NCI-H2171 treated with DMSO at 0.1 percent for 48 hours (cell line): Measurements from ENCODE around the gene ARHGAP44.
"Not testable (repeated sequence)": the region's sequence is repeated elsewhere in the genome, so short reads cannot be mapped to it uniquely, and the experiment has no call there.

Source experiments
- DNase-seq: peaks from one replicate; lab custom pipeline; 2025; lab: John Stamatoyannopoulos, UW

ARHGAP44 gene

DNA sequence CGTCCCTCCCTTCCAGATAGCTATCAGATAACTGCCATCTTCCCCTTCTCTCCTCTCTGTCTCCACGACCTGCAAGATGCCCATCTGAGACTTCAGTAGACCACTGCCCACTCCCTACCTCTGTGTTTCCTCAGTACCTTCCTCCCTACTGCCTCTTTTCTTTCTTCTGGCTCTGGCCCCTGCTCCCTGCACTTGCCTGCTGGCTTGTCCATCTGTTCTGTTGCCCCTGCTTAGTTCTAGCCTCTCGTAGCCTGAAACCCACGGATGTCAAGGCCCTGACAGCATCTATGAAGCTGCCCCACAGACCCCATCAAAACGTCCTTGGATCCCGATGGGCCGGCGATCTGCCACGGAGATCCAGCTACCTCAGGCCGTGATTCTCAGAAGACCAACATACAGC, 175.5 kb downstream of the ARHGAP44 start:
- DNase-seq = no peak

DNA sequence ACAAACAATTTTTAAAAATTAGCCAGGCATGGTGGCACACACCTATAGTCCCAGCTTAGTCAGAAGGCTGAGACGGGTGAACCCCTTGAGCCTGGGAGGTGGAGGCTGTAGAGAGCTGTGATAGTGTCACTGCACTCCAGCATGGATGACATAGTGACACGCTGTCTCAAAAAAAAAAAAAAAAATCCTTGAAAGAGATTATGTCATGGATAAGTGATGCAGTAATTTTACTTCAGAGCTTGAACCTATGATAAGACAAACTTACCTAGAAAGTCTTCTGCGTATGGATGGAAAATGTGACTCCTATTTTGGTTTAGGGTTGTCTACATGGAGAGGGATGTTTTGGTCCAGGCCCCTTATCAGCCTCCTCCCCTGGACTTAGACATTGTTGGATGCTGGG, 176.7 kb downstream of the ARHGAP44 start:
- DNase-seq = no peak

DNA sequence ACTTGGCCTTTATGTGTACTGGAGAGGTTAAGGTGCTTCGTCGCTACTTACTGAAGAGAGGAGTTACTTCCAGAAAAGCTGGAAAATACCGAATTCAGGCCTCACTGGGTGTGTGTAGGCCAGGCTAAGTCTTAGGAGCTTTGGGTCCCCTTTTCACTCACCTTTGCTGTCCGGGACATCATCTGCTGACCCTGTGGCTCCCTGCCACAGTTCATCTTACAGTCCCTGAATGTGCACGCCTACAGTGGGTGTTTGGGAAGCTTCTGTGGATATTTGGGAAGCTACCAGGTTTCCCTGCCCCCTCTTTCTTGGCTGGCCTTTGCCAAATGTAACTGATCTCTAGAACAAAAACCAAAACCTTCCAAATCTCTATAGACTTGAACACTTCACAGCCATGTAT, 177.1 kb downstream of the ARHGAP44 start:
- no peak for DNase-seq

DNA sequence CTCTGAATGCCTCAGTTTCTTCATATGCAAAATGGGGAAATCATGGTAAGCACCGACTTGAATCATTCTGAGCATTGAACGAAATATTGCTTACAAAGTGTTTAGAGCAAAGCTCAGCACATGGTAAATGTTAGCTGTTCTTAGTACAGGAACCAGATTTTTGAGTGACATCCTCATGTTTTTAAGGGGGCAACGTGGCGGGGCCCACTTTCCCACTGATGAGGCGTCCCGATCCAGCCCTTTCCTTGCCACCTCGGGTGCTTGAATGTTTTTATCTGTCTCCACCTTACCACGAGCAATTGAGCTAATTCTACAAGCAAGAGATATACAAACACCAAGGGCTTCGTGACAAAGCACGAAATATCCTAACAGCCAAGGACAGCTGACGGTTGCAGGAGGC, 178.7 kb downstream of the ARHGAP44 start:
- DNase-seq = no peak

DNA sequence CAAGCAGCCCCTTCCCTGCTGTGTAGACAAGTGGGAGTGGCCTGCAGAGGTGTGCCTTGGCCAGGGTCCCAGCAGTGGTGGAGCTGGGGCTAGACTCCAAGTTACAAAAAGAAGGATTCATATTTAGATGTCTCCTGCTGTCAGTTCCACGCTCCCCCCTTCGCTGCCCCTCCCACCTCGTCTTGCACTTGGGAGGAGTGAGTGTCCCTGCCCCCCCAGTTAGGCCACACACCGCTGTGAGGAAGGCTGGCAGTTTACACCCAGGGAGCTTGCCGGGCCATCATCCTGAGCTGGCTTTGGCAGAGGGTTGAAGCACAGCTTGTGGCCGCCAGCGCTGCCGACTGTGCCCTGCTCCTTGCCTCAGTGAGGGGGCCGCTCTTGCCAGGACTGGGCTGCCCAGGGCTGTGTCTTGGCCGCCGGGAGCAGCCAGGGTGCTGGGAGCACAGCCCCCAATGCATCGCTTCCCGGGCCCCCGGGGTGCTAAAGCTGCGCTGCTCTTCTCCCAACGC, 184.3 kb downstream of the ARHGAP44 start:
- no peak for DNase-seq

DNA sequence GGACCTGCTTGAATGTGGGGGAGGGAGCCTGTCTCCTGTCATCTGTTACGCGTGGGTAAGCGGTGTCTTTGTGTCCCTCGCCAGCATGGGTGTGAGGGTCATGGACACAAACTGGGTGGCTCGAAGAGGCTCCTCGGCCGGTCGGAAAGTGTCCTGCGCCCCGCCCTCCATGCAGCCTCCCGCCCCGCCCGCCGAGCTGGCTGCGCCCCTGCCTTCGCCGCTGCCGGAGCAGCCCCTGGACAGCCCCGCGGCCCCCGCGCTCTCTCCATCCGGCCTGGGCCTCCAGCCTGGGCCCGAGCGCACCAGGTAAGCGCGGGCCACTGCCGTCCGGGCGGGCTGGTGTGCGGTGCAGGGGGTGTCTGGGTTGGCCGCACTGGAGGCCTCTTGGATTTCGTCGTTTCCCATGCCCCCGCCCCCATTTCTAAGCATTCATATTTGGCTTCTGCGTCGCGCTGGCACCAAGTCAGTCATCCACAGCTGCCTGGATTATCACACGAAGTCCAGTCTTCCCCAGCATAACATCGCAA, 184.8 kb downstream of the ARHGAP44 start:
- DNase-seq = no peak

DNA sequence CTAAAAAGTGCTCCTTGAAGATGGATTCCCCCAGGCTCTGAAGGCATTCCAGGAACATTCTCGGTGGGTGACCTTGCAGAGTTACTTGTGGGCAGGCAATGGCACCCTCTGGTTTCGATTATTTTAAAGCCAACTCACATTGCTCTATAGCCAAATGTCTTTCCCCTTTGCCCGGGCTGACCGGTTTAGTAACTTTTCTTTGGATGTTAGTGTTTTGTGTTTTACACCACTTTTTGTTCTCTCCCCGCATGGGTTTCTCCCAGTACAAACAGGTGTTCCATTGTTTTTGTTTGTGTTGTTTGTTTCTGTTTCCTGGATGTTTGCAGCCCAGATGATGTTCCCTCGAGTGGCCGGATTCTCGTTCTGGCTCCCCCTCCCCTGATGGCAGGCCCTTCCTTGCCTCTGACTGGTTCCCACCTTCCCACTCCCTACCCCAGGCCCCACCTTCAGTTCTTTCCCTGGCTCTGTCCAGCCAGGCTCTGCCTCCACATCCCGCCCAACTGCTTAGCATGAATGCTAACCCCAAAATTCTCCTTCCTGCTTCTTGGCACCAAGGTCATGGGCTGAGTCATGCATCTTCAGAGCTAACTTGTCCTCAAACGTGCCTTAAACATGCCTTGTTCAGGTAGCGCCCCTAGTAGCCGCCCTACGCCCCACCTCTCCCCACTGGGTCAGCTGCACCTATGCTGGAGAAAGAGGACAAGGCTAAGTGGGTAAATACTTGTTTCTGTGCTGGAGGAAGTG, 187.9 kb downstream of the ARHGAP44 start:
- no peak for DNase-seq

DNA sequence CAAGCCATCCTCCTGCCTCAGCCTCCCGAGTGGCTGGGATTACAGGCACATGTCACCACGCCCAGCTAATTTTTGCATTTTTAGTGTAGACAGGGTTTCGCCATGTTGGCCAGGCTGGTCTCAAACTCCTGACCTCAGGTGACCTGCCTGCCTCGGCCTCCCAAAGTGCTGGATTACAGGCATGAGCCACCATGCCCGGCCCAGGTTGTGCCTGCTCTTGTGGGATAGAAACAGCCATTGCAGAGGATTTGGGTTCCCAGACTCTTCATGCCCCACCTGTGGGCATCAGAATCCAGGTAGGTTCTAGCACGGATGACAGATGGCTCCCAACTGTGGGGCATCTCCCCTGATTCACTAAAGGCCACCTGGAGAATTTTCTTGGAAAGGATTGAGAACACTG, 189.5 kb downstream of the ARHGAP44 start:
- DNase-seq = not testable (repeated sequence)

DNA sequence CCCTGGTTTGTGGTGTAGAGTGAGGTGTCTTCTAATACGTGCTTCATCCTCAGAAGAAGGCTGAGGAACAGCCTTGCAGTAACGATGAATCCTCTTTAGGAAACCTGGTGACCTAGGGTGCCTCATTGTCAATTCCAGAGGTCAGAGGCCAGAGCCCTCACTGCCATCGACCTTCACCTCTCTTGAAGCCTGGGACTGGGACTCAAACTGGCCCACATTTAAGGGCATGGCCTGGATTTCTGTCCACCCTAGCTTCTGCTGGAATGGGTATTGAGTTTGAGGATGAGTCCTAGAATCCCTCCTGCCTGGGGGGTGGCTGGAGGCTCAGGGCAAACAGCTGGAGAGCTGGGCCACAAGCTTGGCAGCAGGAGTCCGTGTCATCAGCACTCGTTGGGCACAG, 189.9 kb downstream of the ARHGAP44 start:
- no peak for DNase-seq

DNA sequence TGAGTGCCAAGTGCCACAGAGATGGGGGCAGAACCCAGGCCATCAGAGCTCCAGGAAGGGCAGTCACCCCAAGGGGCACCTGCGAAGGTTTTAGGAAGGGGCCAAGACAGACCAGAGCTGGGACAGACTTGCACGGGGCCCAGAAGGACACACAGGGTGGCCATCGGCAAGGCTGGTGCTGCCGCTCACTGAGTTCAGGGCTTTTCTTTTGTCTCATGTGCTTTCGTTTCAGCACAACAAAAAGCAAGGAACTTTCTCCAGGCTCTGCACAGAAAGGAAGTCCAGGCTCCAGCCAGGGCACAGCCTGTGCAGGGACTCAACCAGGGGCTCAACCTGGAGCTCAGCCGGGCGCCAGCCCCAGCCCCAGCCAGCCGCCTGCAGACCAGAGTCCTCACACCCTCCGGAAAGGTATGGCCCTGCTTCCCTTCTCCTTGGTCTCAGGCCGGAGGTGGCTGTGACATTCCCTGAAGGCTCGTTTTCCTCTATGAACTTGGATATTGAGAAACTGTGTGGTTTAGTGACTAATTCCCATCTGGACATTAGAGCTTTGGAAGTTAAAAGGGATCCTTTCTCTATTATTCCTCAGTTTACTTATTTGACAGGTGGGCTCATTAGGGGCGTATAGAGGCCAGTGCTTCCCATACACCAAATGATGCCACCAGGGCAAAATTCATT, 190.7 kb downstream of the ARHGAP44 start:
- DNase-seq = no peak

DNA sequence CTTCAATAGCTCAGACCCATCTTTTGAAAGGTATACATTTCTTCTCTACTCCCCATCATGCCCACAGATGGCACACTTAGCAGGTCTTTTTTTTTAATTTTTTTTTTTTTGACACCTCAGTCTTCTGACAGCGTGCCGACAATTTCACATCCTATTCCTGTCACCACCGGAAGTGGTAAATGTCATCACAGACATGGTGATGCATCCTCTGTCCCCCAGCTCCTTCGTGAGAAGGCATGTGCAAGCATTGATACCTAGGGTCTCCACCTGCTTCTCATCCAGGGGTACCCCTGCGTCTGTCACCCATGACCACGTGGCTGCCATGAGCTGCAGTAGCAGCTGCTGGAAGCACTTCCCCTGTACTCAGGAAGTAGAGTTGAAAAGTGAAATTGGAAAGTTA, 192.9 kb downstream of the ARHGAP44 start:
- no peak for DNase-seq

DNA sequence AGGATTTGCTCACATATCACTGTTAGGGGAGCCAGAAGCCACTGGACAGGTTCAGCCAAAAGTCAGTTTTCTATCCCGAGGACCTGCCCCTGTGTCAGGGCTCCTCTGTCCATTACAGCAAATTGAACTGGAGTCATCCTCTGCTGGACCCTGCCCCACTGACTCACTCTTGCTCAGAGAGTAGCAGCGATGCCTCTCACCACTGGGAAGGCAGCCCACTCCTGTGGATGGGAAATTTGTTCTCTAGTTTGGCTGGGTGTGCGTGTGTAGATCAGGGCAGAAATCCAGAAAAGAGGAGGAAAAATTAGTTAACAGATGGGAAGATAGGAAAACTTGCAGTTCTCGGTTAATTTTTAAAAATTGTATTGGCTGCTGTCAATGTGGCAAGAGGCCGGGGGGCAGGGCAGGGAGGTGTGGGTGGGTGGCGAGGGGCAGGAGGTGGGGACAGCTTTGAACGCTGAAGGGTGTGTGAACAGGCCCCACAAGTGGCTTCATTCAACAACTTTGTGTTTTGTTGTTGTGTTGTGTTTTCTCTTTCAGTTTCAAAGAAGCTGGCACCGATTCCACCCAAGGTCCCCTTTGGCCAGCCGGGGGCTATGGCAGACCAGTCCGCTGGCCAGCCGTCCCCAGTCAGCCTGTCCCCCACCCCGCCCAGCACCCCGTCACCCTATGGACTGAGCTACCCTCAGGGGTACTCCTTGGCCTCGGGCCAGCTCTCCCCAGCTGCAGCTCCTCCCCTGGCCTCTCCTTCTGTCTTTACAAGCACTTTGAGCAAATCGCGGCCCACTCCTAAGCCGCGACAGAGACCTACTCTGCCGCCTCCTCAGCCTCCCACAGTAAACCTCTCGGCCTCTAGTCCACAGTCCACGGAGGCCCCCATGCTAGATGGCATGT, 194.9 kb downstream of the ARHGAP44 start:
- DNase-seq = peak; percentile 10

DNA sequence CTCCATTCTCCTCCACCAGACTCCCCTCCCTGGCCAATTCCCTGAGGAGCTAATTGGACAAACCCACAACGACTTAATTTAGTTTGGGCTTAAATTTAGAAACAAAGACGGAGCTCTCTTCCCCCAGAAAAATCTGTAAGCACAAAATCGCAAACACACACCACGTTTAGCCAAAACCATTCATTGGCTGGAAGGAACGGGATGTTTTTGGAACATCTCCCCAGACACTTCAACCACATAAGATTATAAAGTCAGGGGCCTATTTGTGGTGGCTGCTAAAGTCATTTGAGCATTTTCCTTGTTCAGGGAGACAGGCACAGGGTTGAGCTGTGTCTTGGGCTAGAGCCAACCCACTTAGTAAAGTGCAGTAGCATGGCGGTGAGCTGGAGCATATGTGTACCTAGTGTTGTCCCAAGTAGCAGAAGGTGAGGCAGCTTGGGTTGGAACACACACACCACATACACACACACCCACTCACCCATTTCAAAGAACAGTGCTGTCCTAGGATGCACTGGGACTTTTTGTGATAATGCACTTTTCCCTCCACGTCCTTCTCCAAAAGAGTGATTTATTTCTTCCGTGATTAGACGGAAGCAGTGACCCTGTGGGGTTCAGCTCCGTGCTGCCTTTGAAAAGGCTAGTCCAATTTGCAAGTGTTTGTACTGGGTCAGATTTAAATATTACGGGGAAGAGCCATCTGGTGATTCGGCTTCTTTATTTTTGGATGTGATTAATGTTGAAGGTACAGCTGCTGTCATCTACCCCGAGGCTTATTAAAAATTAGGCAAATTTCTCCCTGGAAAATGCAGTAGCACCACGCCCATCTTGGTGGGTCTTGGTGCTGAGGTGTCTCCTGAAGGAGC, 196.4 kb downstream of the ARHGAP44 start:
- DNase-seq = peak; percentile 95

DNA sequence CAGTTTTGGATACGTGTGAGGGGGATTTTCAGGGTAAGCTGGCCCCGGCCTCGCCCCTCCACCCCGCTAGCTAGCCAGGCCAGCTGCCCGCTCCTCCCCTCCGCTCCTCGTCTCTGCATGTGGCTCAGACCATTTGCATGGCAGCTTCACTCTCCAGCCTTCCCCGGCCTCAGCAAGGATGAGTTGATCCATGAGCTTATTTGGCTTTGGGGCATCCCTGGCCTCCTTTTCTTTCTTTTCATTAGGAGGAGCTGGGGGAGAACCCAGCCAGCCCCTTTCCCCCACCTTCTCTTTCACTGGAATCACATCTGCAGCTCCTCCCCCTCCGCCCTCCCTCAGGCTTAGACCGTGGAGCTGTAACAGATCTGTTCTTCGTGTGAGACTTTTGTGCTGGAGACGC, 197.8 kb downstream of the ARHGAP44 start:
- peak; percentile 23 for DNase-seq

DNA sequence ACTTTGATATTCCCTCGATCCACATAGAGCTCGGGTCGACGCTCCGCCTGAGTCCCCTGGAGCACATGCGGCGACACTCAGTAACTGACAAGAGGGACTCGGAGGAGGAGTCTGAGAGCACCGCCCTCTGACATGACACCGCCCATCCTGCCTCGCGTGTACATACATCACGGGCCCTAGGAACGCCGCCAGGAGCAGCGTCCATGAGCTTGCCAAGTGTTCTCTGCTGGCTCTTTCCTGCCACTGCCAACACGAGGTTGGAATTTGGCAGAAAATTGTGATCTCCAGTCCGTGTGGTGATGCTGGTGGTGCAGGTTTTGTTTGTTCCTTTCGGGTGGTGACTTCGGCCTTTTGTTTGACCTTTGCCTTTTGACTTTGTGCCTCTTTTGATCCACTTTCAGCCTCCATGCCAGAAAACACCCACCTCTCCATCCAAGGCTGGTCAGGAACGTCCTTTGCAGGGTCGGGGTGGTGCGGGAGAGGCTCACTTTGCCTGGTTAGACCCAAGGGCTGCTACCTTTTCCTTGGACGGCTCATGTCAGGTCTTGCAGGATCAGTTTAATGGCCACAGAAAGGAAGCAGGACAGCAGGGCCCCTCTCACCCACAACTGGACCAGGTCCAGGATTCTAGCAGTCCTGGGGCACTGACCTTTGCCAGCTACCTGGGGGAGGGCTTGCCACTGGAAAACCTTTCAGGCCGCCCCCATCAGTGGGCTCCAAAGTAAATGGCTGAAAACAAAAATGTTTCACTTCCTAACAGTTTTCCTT, 200.9 kb downstream of the ARHGAP44 start:
- no peak for DNase-seq

DNA sequence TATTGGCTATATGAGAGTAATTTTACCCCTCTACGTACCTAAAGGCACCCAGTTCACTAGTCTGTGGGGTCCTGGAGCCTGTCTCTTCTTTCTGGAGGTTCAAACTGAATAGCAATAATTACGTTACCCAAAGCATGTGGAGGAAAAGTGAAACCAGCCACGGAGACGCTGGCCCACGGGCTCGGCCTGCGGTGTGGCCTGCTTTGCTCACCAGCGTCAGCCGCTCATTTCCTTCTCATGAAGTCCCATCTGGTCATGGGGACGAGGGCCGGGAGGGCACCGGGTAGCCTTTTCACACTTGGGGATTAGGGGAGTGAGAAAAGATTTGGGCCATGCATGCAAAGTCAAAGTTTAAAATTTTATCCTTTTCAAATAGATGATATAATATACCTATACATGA, 201.6 kb downstream of the ARHGAP44 start:
- DNase-seq = no peak

DNA sequence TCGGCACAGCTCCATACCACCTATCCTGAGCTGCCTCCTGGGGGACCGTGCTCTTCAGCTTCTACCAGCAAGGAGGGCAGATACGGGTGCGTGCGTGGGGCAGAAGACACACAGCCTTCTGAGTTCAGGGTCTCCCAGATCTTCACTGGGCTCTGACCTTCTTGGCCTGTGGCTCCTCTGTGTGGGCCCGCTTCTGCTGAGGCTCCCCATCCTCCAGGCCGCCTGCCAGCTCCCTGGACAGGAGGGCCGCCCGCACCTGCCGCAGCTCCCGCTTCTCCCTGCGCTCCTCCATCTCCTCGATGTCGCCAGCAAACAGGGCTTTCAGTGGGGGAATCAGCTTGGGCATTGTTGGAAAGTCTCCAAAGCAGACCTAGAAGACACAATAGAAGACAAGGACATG, 203.4 kb downstream of the ARHGAP44 start:
- no peak for DNase-seq

DNA sequence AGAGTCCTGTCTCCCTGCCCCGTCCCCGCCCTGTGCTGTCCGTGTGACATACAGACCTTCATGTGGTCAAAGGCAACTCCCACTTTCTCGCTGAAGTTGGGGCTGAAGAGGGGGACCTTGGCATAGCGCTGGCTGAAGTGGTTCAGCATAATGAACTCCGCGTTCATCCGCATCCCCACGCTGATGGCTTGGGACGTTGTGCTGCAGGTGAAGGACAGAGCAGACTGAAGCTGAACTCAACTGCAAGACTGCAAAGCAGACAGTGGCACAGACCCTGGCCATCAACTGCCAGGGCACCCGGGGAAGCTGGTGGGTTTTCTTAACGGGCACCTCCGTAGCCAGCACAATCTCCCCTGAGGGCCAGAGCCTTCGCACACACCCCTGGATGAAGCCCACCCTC, 204.3 kb downstream of the ARHGAP44 start:
- no peak for DNase-seq

DNA sequence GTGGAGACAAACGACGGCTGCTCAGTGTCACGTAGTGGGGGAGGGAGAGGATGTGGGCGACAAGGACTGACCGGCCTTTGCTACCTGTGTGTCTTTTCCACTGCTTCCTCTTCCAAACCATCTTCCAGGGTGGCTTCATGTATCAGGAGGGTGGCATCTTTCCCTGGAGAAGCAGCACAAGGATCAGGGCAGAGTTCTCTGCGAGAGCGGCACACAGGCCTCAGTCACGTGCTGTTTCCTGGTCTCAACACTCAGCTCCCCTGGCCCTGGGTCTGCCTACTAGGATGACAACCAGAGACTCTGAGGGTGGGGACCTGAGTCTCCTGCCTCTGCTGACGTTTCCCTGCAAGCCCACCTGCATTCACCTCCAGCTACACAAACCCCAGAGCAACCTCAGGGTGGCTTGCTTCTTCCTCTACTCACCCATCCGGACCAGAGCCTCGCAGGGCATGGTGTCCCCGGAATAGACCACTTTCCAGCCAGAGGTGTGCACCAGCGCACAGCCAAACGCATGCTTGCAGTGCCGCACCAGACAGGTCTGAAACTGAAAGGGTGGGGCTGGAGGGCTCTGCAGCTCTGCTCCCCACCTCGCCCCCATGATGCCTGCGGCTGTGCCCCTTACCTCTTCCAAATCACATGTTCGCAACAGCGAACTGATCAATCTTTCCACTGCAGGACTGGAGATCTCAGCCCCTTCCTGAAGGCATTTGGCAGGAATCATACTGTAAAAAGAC, 205.2 kb downstream of the ARHGAP44 start:
- DNase-seq = no peak
